HL-60 (cell line): ENCODE results near the gene TMTC1.

ENCODE experiments used
- DNase-seq, 2 experiments: peaks; one replicate each; pipeline ENCODE4 v3.0.0-alpha.2; 2010 to 2020; ENCODE audit warnings: low read depth in 1 of 2, low spot score in 1 of 2
- H3K27ac ChIP-seq: fragments of 250-450 bp; sonication (Bioruptor Pico); replicated peaks from 2 replicates; pipeline ENCODE4 v1.5.1; 2020; ENCODE audit warnings: mild to moderate bottlenecking, moderate library complexity
- H3K27me3 ChIP-seq: fragments of 250-450 bp; sonication (Bioruptor Pico); 2 replicates; pipeline ENCODE4 v1.5.1; 2021; ENCODE audit warnings: mild to moderate bottlenecking, moderate library complexity; ENCODE audit not compliant: insufficient read depth, poor library complexity, severe bottlenecking
- H3K4me3 ChIP-seq: replicated peaks from 2 replicates; pipeline ENCODE4 v1.5.1; 2011; ENCODE audit warnings: mild to moderate bottlenecking, control low read depth, low read length; ENCODE audit not compliant: insufficient read depth
- CTCF ChIP-seq: IDR thresholded peaks from one replicate; pipeline ENCODE4 v1.5.1; 2011; ENCODE audit warnings: low read length, control low read depth, inconsistent platforms; ENCODE audit not compliant: insufficient read depth
- GABPA ChIP-seq: IDR thresholded peaks from 2 replicates; pipeline ENCODE4 v1.6.1; 2012; ENCODE audit warnings: low read depth
- POLR2AphosphoS5 ChIP-seq: IDR thresholded peaks from 2 replicates; pipeline ENCODE4 v1.6.1; 2012; ENCODE audit warnings: low read depth
- REST ChIP-seq: IDR thresholded peaks from 2 replicates; pipeline ENCODE4 v1.6.1; 2012; ENCODE audit warnings: low read depth; ENCODE audit not compliant: insufficient replicate concordance
- SPI1 ChIP-seq: IDR thresholded peaks from 2 replicates; pipeline ENCODE4 v1.6.1; 2012; ENCODE audit warnings: low read depth, mild to moderate bottlenecking, borderline replicate concordance

The TMTC1 gene

GRCh38 chr12:29682088-29682487 is 101.7 kb downstream of the TMTC1 start:
- H3K27me3 ChIP-seq: peaks cover 6% of the 10 kb centered on the region
- no peak for DNase-seq
- no peak overlapping the region for H3K27ac ChIP-seq
- no peak overlapping the region for H3K4me3 ChIP-seq
- no peak for TF ChIP-seq GABPA
- no peak for TF ChIP-seq POLR2AphosphoS5
- no peak for TF ChIP-seq CTCF
- no peak for TF ChIP-seq REST
- no peak for TF ChIP-seq SPI1

- no peak overlapping the region for H3K4me3 ChIP-seq
- no peak for TF ChIP-seq SPI1
- H3K27ac ChIP-seq: no peak overlapping the region
- H3K27me3 ChIP-seq: peaks cover 6% of the 10 kb centered on the region
- no peak for DNase-seq
These were observed 102.4 kb downstream of the TMTC1 start for GRCh38 chr12:29681370-29681769.

- no peak for DNase-seq
- Histone ChIP-seq H3K4me3 (no peak overlapping the region), H3K27ac (no peak overlapping the region)
These were observed 107.1 kb downstream of the TMTC1 start for GRCh38 chr12:29676676-29677075.

More at GRCh38 chr12:29676676-29677075, 107.1 kb downstream of the TMTC1 start:
- TF ChIP-seq GABPA (no peak), REST (no peak), SPI1 (no peak), CTCF (no peak), POLR2AphosphoS5 (no peak)
- H3K27me3 ChIP-seq: peaks cover 8% of the 10 kb centered on the region
